ENCODE results near the gene MED13.
A peak's percentile ranks its signal among the peaks of the same experiment; 100 is the strongest.
"Not testable (repeated sequence)": the region's sequence is repeated elsewhere in the genome, so short reads cannot be mapped to it uniquely, and the experiment has no call there.

The MED13 gene

DNA sequence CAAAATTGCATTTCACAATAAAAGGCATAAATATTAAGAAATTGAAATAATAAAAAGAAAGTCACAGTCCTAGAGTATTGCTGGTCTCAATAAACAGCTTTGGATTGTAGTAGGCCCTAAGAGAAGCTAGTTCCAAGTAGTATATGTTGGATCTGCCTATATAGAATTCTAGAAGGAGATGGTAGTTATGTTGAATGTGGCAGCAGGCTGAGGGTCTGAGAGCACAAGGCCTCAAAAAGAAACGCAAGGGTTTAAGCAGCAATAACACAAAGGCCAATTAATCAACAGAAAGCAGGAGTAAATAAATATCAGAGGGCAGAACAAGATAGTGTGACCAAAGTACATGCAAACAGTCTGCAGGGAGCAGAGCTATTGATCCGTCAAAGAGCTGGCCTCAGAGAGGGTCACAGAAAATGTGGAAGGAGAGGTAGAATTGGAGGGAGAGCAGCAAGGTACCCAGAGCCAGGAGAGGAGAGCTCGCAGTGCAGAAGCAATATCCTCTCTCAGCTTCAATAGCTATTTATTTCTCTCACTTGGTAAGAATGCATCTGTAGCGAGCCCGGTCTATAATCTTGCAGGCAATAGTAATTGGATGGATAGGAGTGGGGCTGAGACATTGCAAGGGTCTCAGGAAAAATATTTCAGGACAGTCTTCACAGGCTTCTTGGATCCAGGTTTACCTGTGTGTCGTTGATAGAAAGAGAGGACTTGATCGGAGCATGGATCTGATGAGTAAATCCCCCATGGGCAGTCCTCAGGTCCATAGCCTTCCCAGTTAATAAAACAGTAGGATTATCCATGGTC, 25.1 kb upstream of the MED13 start:
- DNase-seq (ENCODE audit: low read depth in 3 of 3), result no peak

GRCh38 chr17:62089334-62089733, 24.3 kb upstream of the MED13 start:
- DNase-seq (ENCODE audit: low read depth in 3 of 3), result no peak

DNA sequence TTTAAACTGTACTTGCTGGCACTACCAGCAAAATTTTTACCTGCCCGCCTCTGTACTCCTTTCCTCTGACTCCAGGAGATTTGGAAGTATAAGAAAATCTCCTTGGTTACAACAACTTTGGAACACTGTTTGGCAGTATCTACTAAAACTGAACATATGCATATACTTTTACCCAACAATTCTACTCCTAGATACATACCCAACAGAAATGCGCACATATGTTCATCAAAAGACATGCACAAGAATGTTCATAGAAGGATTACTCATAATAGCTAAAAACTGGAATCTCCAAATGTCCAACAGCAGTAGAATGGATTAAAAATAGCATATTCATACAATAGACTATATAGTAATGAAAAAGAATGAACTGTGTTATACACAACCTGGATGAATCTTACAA, 21.7 kb upstream of the MED13 start:
- DNase-seq (ENCODE audit: low read depth in 3 of 3), result no peak

- DNase-seq (ENCODE audit: low read depth in 3 of 3), result no peak
Observed at GRCh38 chr17:62085511-62086408, 20.7 kb upstream of the MED13 start.

DNA sequence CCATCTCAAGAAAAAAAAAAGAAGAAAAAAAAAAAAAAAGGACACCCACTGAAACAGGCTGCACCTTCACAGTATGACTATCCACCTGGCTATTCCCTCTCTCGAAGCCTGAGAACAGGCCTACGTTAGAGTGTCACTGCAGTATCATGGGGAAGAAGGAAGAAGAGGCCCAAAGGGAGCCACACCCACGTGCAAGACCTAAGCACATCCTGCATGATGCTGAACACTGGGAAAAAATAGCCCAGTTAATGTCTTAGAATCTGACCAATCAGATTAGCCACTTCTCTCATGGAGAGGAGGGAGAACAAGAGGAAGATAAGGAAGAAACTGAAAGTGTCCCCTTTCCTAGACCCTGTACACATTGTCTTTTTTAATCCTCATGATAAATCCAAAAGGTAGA, 19.5 kb upstream of the MED13 start:
- DNase-seq (ENCODE audit: low read depth in 3 of 3), result no peak

- no peak for DNase-seq (ENCODE audit: low read depth in 3 of 3)
Observed at GRCh38 chr17:62083651-62084050, 18.6 kb upstream of the MED13 start.

- no peak for DNase-seq (ENCODE audit: low read depth in 3 of 3)
Observed at GRCh38 chr17:62080647-62081046, 15.6 kb upstream of the MED13 start.

GRCh38 chr17:62078009-62078408, 12.9 kb upstream of the MED13 start:
- DNase-seq (ENCODE audit: low read depth in 3 of 3), result no peak

- DNase-seq (ENCODE audit: low read depth in 3 of 3), result no peak
Observed at GRCh38 chr17:62076864-62077788, 12.0 kb upstream of the MED13 start.

DNA sequence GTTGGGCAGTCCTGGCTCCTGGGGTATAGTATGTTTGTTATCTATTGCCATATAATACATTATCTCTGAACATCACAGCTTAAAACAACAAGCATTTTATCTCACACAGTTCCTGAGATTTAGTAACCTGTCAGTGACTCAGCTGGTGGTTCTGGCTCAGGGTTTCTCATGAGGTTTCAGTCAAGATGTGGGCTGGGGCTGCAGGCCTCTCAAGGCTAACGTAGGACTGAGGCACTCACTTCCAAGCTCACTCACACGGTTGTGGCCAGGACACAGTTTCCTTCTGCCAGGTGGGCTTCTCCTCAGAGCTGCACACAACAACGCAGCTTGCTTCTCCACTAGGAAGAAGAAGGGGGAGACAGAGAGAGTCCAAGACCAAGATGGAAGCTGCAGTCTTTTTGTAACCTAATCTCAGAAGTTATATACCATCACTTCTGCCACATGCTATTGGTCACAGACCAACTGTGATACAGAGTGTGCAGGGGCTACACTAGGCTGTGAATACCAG, 10.3 kb upstream of the MED13 start:
- no peak for DNase-seq (ENCODE audit: low read depth in 3 of 3)

DNA sequence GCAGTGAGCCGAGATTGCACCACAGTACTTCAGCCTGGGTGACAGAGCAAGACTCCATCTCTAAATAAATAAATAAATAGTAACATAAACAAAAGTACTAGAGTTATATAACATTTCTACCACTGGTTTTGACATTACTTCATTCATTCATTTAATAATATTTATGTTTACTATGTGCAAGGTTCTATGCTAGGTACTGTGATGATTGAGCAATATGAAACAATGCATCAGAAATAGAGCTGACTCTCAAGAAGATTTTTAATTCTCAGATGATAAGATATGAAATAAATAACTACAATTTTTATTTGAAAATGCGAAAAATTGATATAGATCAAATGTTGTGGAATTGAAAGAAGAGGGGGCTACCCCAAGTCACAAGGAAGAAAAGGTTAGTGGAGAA, 8.9 kb upstream of the MED13 start:
- no peak for DNase-seq (ENCODE audit: low read depth in 3 of 3)

DNA sequence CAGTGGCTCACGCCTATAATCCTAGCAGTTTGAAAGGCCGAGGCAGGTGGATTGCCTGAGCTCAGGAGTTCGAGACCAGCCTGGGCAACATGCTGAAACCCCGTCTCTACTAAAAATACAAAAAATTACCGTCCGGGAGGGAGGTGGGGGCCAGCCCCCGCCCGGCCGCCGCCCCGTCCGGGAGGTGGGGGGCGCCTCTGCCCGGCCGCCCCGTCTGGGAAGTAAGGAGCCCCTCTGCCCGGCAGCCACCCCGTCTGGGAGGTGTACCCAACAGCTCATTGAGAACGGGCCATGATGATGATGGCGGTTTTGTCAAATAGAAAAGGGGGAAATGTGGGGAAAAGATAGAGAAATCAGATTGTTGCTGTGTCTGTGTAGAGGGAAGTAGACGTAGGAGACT, 7.8 kb upstream of the MED13 start:
- not testable (repeated sequence) for DNase-seq (ENCODE audit: low read depth in 3 of 3)

DNA sequence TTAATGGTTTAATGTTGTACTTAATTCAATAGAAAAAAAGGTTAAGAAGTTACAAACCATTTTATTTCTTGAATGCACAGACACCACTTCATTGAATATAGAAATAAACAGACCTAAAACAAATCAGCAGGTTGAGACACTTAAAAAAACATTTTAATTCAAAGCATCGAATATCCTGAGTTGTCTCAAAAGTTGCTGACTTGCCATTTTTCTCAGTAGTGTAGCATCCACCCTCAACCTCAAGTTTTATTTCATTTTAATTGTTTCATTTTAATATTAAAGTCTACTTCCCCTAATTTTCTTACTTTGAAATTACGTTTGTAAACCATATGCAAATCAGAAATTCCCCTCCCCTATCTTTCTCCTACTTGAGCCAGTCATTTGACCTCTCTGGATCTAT, 5.8 kb upstream of the MED13 start:
- DNase-seq (ENCODE audit: low read depth in 3 of 3), result no peak

DNA sequence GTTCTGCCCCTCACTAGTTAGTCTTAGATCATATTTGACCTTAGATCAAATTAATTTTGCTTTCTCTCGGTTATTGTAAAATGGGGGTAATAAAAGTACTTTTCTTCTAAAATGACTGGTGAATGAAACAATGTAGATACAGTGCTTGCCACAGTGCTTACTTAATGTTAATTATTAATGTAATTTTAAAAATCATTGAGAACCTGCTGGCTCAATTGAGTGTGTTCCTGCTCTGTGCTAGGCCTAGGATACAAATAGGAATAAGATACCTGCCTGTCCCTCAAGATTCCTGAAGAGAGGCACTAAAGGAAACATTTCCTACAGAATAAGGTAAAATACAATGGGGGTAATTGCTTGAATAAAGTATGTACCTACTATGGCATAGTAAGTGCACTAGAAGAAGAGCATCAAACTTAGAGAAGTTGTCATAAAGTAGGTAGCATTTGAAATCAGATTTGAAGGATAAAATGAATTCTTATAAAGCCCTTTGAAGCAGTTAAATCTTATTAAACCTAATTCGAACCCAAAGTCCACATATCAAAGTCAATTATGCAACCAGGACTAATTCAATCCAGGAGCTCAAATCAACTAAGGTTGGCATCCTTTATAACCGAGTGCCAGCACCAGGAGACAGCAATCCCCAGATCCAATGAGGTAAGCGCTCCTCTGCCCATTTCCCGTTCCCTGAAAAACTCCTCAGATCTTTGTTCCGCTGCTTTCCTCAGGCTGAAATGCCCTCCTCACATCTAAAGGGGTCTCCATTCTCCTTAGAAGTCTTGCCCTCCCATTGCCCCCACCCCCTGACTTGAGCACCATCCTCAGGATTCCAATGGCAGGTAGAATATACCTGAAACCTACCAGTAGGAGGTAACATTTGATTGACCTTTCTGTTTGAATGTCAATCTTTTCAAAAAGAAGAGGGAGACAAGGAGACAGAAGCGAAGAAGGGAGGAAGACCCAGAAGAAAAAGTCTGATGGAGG, 2.4 kb upstream of the MED13 start:
- no peak for DNase-seq (ENCODE audit: low read depth in 3 of 3)

DNA sequence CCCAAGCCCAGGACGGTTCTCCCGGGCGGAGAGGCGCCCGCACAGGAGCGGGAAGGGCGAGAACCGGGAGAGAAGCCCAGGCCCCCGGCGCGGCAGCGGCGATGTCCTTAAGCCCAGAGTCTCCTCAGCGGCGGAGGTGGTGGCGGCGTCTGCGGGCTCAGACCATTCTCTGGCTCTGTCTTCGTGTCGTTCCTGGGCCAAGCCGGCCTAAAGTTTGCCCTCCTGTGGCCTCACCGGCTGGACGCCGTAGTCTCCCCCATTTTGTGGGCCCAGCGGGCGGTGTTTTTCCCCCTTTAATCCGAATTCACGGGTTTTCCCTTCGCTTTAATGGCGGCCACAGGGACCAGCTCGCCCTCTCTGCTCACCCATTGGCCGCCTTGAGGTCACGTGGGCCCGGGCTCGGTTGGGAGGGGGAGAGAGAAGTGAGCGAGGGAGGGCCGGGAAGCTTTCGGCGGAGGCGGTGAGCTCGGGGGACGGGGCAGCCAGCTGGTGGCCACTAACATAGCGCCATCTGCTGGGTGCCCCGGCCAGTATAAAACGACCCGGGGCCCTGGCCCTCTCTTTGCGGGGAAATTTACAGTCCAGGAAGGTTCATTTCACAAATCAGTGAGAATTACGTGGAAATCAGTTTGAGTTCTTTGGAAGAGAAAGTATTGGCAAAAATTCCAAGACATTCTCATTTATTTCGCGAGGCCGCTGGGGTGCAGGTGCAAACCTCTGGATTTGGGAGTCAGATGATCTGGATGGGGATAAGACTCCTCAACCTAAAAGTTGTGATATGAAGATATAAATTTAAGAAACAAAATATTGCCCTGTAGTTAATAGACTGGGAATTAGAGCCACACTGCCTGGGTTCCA, 762 bp upstream of the MED13 start:
- peak; percentile 96 to 98 (median 97) for DNase-seq (ENCODE audit: low read depth in 3 of 3)

- no peak for DNase-seq (ENCODE audit: low read depth in 3 of 3)
Observed at GRCh38 chr17:62064029-62064790, 868 bp downstream of the MED13 start.

- DNase-seq (ENCODE audit: low read depth in 3 of 3), result no peak
Observed at GRCh38 chr17:62062944-62063343, 2.1 kb downstream of the MED13 start.

GRCh38 chr17:62062302-62062701, 2.8 kb downstream of the MED13 start:
- DNase-seq (ENCODE audit: low read depth in 3 of 3), result no peak

DNA sequence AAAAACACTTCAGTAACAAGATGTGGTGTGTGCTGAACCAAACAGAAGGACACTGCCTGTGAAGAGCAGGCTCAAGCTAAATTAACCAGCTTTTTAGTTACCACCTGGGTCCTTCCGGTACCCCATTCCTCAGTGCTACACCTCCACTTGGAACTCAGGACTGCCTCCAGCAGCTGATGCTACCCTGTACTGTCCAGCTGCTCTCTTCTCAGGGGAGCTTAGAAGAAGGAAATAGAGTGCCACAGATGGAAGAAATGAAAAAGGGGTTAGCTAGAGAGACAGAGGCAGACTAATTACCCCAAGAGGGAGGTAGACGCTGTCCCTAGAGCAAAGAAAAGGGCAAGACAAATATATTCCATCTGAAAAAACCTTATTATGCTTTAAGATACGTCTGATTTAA, 5.7 kb downstream of the MED13 start:
- no peak for DNase-seq (ENCODE audit: low read depth in 3 of 3)
